NCI-H446 treated with DMSO at 0.1 percent for 48 hours (cell line): Measurements from ENCODE around the gene KLK8.

Source experiments
- DNase-seq: peaks from one replicate; lab custom pipeline; 2025; lab: John Stamatoyannopoulos, UW

Gene KLK8, protein sequence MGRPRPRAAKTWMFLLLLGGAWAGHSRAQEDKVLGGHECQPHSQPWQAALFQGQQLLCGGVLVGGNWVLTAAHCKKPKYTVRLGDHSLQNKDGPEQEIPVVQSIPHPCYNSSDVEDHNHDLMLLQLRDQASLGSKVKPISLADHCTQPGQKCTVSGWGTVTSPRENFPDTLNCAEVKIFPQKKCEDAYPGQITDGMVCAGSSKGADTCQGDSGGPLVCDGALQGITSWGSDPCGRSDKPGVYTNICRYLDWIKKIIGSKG

DNA sequence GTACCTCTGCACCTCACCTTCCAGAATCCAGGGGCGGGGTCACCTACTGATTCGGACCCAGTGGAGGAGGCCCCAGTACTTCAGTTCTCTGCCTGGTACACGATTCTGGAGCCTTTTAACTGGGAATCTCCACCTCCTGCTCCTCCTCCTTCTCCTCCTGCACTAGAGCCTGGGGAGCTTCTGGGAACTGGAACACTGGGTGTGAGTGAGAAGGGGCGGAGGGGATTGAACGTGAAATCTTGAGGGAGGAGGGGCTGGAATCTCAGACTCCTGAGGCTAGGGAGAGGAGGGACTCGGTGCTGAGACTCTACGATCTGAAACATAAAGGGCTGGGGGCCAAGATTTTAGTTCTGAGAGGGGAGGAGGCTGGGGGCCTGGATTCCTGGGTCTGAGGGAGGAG is at the start of gene KLK8:
Gene KLK8, minus strand, starts transcription at position 90 of the 400 bp plus-strand sequence. CDS start 437 bp downstream, outside the sequence.
- DNase-seq, result no peak

DNA sequence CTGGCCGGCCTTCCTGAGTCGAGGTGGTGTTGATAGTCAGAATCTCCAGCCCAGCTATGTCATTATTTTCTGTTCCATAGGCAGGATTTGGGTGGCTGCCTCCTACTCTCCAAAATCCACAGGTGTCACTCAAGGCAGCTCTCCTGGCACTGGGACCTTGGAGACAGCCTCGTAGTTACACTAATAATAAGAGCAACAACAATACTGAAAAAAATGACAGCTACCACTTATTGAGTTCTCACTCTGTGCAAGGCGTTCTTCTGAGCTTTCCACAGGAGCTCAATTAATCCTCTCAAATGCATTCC is 45.6 kb upstream of the KLK8 start:
- DNase-seq, result no peak

DNA sequence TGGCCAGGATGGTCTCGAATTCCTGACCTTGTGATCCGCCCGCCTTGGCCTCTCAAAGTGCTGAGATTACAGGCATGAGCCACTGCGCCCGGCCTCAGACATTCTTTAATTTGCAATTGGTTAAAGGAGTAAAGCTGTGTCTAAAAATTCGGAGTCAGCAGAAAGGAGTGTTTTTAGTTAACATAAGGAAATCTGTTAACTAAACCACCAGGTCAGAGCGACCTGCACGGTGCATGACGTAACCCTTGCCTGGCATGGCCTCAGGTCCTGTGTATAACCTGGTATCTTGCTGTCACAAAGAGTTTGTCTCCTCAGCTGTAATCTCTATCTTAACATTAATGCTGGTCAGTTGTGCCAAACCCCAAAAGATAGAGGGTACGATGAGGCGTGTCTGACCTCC is 42.9 kb upstream of the KLK8 start:
- no peak for DNase-seq

DNA sequence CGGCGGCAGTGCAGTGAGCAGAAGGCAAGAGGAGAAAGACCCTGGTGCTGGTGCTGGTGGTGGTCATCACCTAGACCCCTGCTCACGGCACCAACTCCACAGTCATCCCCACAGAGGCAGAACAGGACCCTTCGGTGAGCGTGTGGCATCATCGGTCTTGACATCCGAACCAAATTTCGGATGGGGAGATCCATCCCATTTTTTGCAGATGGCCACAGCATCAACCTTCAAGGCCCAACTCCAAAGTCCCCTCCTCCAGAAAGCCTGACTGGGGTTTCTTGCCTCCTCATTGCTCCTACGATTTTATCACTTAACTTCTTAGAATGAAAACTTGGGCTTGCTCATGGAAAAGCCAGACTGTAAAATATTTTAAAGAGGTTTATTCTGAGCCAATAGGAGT is 42.1 kb upstream of the KLK8 start:
- DNase-seq, result no peak

DNA sequence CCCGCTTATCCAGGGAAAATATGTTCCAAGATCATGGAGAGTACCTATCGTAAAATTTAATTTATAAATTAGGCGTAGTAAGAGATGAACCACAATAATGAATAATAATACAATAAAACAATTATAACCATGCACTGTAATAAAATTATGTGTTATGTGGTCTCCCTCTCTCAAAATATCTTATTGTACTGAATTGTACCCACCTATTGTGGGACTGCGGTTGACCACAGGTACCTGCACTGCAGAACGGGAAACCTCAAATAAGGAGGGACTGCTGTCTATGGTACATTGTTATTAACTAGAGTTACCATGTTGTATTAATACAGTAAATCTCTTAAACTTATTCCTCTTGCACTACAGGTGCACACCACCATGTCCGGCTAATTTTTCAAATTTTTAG is 38.7 kb upstream of the KLK8 start:
- no peak for DNase-seq

DNA sequence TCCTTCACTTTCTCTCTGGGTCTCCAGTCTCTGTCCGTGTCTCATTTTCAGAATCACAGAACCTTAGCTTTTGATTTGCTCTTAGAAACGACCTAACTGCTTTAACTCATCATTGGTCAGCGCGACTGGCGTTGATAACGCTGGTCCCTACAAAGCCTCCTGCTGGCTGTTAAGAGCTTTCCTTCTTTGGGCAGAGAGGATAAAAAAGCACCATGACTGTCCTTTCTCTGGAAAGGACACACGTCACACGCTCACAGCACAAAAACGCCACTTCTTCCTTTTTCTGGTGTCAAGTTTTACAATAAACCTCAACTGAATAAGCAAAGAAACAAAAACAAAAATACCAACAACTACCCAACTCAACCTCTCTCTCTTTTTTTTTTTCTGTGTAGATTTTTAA is 35.1 kb upstream of the KLK8 start:
- DNase-seq, result no peak

DNA sequence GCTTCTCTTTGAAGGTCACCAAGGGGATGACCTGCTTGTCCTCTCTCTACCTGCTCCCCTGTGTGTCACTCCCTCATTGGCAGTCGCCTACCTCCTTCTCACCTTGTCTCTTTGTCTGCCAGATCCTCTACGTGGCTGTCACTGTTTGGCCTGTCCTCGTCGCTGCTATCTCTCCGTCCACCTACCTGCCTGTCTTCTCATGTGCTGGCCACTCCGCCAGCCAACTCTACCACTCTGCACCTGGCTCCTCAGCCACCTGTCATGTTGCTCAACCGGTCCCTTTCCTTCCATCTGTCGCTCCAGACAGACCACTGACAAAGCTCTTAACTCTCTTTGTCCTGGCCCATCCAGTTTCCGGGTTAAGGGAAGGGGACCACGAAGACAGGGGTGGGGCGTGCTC is 33.3 kb upstream of the KLK8 start, which contains the start of gene KLK12:
Gene KLK12, minus strand, starts transcription at position 299 of the 400 bp plus-strand sequence. CDS start 381 bp downstream, outside the sequence.
- no peak for DNase-seq

DNA sequence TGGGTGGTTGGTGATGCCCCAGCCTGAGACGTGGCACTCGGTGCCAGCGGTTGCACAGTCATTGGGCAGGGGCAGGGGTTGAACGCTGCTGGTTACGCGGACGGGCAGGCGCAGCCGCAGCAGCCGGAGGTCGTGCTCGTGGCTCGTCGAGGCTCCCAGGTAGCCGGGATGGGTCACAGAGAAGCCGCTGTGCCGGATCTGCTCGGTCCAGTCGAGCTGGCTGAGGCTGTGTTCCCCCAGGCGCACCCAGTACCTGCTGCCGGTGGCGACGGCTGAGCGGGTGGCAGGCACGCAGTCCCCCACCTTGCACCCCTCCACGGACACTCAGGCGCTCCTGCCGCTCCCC is 30.4 kb upstream of the KLK8 start:
- no peak for DNase-seq

DNA sequence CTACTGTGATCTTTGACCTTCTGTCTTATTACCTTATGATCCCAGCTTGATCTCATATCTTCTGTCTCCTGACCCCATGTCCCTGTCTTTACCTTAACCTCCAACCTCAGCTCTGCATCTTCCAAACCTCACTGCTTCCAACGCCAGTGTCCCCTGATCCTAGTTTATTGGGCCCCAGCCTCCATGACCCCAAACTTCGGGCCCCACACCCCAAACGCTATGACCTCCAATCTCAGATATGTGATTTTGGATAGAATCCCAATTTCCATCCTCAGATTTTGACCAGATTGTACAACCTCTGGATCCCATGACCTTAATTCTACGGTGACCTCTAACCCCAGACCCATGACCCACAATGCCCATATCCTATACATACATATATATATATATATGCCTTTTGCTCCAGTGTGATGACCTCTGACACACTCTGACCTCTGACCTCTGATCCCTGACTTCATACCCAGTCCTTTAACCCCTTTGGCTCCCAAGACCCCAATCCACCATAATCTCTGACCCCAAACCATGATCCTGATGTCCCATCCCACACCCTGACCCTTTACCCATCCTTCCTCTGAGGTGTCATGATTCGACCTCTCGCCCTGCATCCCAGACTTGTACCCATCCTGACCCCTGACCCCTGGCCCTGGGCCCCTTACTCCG is 29.9 kb upstream of the KLK8 start:
- DNase-seq, result no peak

DNA sequence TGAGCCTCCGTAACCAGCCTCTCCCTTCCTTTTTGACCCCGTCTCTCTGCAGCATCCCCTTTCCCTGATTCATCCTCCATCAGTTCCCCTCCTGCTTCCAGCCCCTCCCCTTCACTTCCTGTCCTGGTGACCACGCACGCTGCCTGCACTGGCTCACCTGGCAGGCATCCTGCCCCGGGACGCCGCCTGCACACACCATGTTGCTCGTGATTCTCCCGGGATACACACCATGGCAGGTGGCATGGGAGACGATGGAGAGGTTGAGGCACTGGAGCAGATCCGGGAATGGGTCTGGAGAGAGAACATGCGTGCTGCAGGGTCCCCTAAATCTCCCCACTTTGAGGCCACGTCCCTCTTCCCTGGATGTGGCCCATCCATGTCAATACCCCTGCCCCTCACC is 29.2 kb upstream of the KLK8 start:
- no peak for DNase-seq

DNA sequence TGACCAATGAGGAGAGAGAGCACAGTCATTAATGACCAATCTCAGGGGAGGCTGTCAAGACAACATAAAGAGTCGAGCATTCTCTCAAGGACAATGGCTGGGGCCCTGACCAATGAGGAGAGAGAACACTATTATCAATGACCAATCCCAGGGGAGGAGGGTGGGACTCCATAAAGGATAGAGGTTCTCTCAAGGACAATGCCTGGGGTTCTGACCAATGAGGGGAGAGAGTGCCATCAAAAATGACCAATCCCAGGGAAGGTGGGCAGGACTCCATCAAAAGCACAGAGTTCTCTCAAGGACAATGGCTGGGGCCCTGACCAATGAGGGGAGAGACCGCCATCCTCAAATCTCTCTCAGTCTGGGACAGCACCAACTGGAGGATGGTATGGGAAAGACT is 28.3 kb upstream of the KLK8 start:
- DNase-seq, result no peak

DNA sequence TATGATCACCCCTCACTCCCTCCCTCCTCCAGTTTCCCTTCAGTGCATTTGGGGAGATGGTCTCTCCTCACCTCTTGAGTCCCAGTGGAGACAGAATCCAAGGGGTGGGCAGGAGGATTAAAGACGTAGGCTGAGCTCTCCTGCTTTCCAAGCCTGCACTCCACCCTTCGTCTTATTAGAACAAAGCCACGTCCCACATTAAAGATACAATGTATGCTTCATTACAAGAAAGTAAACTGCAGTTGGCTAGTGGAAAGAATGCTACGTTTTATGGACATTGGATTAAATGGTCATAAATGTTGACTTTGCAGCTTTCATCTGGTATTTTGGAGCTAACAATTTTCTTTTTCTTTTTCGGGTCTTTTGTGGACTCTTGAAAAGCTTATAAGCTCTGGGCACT is 26.5 kb upstream of the KLK8 start:
- no peak for DNase-seq

DNA sequence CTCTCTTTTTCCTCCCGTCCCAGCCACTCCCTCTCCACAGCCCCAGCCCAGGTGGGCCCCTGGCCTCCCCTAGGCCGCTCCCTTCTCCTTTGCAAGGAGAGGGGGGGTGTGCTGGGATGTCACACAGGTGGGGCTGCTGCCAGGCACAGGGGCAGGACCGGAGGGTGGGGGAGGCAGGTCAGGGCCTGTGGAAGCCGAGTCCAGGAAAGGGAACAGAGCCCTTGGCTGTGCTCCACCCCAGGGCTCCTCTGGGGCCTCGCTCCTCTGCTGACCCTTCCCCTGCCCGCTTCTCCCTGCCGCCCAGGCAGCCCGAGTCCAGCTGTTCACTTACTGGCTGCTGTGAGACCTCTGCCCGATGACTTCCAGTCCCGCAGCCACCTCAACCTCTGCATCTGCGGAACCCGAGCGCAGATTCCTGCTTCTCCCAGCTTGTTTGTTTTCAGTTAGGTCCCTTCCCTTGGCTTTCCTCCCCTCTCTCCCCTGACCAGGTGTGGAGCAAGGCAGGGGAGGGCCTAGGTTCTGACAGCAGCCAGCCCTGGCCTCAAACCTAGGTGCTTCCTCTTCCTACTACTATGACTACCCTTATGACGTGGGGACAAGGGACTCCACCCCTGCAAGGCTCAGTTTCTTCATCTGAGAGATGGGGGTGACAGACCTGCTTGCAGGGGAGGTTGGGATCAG is 25.9 kb upstream of the KLK8 start:
- no peak for DNase-seq

DNA sequence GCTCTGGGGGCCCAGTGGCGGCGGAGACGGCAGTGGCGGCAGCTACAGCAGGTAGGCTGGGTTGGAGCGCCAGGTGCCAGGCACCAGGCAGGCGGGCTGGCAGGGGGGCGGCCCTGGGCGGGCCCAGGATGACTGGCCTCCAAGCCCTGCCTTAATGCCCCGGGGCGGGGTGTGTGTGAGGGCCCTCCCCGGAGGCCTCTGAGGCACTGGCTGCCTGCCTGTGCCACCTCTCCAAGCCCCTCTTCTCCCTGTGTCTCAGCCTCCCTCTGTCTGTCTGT is 25.1 kb upstream of the KLK8 start, which contains the start of gene KLK11:
Gene KLK11, minus strand, starts transcription at position 63 of the 278 bp plus-strand sequence. CDS start 985 bp downstream, outside the sequence.
- no peak for DNase-seq

DNA sequence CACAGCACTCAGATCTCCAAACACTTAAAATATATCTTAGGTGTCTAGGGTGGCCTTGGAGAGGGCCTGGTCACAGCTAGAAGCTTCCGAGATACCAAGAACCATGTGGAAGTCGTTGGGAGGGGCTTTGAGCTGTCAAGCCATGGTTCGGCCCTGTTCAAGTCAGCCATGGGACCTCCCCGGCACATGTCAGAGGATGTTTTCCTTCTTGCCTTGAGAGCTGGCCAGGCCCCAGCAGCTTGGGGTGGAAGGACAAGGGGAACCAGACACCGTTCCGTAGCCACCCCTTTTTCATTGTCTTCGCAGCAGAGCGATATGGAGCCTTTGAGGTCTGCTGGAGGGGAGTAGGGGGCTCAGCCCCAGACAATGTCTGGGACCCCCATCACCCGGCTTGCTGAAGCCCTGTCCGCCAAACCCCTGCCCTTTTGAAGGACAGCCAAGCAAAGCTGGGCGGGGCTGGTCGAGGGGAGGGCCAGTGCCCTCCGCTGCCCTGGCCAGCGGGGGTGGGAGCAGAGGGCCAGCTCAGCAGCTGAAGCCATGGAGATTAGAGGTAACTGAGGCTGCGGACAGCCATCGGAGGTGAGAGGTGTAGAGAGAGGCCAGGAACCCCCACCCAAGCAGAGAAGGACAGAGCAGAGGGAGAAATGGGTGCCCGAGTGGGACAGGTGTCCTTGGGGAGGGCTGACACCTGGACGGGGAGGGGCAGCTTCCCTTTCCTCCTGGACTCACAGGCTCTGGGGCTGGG is 24.6 kb upstream of the KLK8 start:
- no peak for DNase-seq

DNA sequence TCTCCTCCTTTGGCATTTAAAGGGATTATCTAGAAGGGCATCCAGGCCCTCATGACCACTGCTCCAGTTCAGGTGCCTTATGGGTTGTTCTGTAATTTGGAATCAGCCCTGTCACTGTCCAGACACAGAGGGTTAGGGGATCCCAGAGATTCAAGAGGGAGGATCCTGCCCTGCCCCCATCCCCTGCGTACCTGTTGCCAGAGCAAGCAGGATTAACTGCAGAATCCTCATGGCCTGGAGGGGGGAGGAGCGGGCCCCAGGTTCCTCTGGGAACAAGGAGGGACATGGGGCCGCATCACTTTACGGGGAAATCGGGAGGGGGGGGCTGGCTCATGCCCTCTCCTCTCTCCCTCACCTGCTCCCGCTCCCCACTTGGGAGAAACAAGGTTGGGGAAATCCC is 24.0 kb upstream of the KLK8 start:
- DNase-seq, result no peak

DNA sequence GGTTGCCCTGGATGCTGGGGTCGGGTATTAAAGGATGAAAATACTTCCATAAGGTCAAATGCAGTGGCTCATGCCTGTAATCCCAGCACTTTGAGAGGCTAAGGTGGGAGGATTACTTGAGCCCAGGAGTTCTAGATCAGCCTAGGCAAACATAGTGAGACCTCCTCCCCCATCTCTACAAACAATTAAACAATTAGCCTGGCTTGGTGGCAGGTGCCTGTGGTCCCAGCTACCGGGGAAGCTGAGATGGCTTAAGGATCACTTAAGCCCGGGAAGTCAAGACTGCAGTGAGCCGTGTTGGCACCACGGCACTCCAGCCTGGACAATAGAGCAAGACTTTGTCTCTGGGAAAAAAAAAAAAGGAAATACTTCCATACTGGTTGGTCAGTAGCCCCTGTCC is 23.5 kb upstream of the KLK8 start:
- DNase-seq, result no peak

DNA sequence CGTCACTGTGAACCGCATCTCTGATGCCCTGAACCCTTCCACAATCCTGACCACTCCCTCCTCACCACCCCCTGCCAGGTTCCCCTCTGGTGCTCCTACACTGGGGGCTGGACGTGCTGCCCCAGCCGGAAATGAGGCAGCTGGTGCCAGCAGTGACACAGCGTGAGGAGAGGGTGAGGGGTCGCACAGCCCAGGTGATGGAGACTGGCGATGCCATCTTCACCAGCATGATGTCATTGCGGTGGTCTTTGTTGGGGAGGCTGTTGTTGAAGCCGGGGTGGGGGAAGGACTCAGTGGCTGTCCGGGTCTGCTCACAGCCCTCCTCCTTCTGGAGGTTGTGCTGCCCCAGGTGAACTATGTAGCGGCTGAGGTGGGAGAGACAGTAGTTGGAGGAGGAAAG is 22.5 kb upstream of the KLK8 start:
- DNase-seq, result no peak

DNA sequence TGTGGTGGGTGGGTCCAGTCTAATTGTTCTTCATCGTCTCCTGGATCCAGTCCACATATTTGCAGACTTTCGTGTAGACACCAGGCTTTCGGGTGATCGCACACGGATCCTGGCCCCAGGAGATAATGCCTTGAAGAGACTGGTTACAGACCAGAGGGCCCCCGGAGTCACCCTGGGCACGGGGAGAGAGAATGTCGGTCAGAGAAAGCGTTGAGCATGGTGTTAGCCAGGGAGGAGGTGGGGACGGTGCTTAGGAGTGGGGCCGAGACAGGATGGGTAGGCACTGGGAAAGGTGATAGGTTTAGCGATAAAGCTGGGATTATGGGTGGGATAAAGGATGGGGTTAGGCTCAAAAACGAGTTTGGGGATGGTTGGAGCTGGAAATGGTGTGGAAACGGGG is 21.1 kb upstream of the KLK8 start:
- DNase-seq, result no peak

DNA sequence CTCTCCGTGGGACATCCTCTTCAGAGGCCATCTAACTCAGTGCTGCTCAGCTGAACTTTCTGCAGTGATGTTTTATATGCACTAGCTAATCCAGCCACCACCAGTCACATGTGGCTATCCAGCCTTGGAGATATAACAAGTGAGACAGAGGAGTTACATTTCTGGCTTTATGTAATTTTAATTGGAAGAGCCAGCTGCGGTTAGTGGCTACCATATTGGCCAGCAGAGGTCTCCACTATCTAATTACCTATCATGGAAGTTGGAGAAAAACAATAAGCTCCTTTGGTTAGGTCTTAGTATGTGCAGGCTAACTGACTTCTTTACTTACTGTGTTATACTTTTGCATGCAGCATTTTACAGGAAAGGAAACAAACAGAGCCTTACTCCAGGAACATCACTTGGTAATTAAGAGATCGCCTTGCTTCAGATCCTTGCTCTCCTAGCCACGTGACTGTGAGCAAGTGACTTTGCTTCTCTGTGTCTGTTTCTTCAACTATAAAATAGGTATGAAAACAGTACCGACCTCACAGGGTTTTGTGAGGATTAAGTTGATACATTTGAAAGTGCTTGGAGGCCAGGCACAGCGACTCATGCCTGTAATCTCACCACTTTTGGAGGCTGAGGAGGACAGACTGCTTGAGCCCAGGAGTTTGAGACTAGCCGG is 19.7 kb upstream of the KLK8 start:
- DNase-seq, result no peak

DNA sequence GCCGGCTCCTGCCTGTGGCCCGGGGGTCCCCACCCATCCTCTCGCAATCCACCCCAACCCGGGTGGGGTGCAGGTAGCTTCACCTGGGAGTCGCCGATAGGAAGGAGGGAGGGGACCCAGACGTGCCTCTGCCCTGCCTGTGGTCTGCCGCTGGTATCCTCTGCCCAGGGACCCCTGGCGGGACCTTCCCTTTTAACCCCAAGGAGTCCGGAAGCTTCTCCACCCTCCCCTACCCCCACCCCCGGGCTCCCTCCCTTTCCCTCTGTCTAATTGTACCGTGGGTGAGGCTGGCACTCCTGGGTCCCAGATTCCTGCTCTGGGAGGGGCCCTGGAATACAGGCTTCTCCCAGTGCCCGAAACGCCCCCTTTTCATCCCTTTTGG is 18.1 kb upstream of the KLK8 start, which contains the start of gene KLK10:
Gene KLK10, minus strand, starts transcription at position 166 of the 382 bp plus-strand sequence. CDS start 579 bp downstream, outside the sequence.
- no peak for DNase-seq
